Lower leg skin (tissue), 3 donors: ENCODE results near the gene RAB4B.

Experiments used
- CTCF ChIP-seq, 3 donors: fragments of 450-650 bp; IDR thresholded peaks; one replicate each; pipeline ENCODE4 v1.5.1; 2016; ENCODE audit warnings: antibody characterized with exemption in 3 of 3, mild to moderate bottlenecking in 3 of 3, moderate library complexity in 2 of 3
- POLR2A ChIP-seq, 2 donors: fragments of 450-650 bp; IDR thresholded peaks; one replicate each; pipeline ENCODE4 v1.6.1; 2016 to 2017; ENCODE audit warnings: antibody characterized with exemption in 2 of 2, mild to moderate bottlenecking in 1 of 2, moderate library complexity in 1 of 2

DNA sequence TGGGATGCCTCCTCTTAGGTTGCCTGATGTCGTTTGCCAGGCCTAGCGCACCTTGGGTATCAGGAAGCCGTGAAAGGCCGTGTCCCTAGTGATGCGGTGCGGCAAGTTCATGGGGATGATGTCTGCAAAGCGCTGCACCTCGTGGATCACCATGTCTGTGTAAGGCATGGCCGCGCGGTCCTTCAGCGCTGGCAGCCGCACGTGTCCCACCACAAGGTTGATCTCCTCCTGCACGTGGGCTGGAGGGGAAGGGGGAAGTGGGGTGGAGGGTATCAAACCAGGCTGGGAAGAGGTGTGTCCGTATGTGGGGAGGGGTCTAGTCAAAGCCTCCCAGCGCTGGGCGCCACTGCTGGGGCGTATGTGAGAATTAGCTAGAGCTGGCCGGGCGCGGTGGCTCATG, 44.1 kb downstream of the RAB4B start:
- TF ChIP-seq CTCF (IDR thresholded peaks at IDR 0.05) (no peak), POLR2A (IDR thresholded peaks at IDR 0.05) (no peak)
